Fibroblast of pulmonary artery (primary cell): ENCODE measurements around the gene MYL11.

Experiments
- DNase-seq: peaks from one replicate; pipeline ENCODE4 v3.0.0-alpha.2; 2010; ENCODE audit warnings: low read depth
- H3K4me3 ChIP-seq: replicated peaks from 2 replicates; pipeline ENCODE4 v1.5.1; 2011; ENCODE audit warnings: low read depth, mild to moderate bottlenecking, control low read depth, low read length, moderate library complexity
- CTCF ChIP-seq: IDR thresholded peaks from 2 replicates; pipeline ENCODE4 v1.5.1; 2011; ENCODE audit warnings: mild to moderate bottlenecking, control low read depth, low read length, inconsistent platforms; ENCODE audit errors: missing control alignments

MYL11 gene

GRCh38 chr16:30356401-30357084, 18.1 kb upstream of the MYL11 start:
- DNase-seq: no peak
- H3K4me3 ChIP-seq: no peak overlapping the region

GRCh38 chr16:30357085-30357714, 17.4 kb upstream of the MYL11 start:
- H3K4me3 ChIP-seq: no peak overlapping the region
- TF ChIP-seq CTCF: no peak
- DNase-seq: peak; percentile 36

More at GRCh38 chr16:30356401-30357084, 18.1 kb upstream of the MYL11 start:
- TF ChIP-seq CTCF: no peak

GRCh38 chr16:30357715-30358576, 16.7 kb upstream of the MYL11 start:
- no peak overlapping the region for H3K4me3 ChIP-seq
- DNase-seq: no peak
- no peak for TF ChIP-seq CTCF

GRCh38 chr16:30358577-30358936, 16.0 kb upstream of the MYL11 start:
- H3K4me3 ChIP-seq: no peak overlapping the region
- no peak for TF ChIP-seq CTCF
- DNase-seq: no peak

- DNase-seq: no peak
- no peak for TF ChIP-seq CTCF
- no peak overlapping the region for H3K4me3 ChIP-seq
These were observed 15.4 kb upstream of the MYL11 start for GRCh38 chr16:30358990-30359870.

- TF ChIP-seq CTCF: no peak
- H3K4me3 ChIP-seq: no peak overlapping the region
- no peak for DNase-seq
These were observed 14.8 kb upstream of the MYL11 start for GRCh38 chr16:30359871-30360170.
